HepG2 (cell line): ENCODE results near the gene BMF. TPM values are rescaled to one million over a fixed set of nuclear protein-coding genes. Genes with fewer than 3 reads are reported as not detected.

Source experiments
- ATAC-seq: fragments of 200-7000 bp; cut with Tn5 transposase; 3 replicates; pipeline ENCODE4 v1.9.1; 2020; ENCODE audit warnings: mild to moderate bottlenecking, moderate library complexity
- BruUV-seq: library from RNA; stranded (reverse); fragments of 400-500 nt; replicated peaks from 2 replicates; lab custom pipeline; 2021; lab: Mats Ljungman, UMichigan
- CTCF ChIA-PET: fragments of 300-600 bp; formaldehyde crosslinking; extraction: SDS; loops from one replicate; lab custom pipeline; 2021; ENCODE audit warnings: low total read pairs, inconsistent platforms, low intra/inter-chr PET ratio; lab: Yijun Ruan, JAX
- POLR2A ChIA-PET: fragments of 350-600 bp; sonication (Branson Sonifier 250); formaldehyde crosslinking; loops from one replicate; lab custom pipeline; 2020; ENCODE audit warnings: antibody characterized with exemption, inconsistent platforms; lab: Yijun Ruan, JAX
- DNase-seq: peaks from one replicate; pipeline ENCODE4 v3.0.0-alpha.2; 2015; ENCODE audit warnings: low spot score
- FAIRE-seq: peaks from 3 replicates; lab custom pipeline; 2011; peaks lifted over from hg19 to GRCh38; lab: Jason Lieb, UNC
- H2AFZ ChIP-seq: one replicate; pipeline ENCODE4 v1.6.1; 2011; ENCODE audit warnings: low read length, inconsistent platforms
- H3K27ac ChIP-seq: fragments of 300-600 bp; 3 replicates; pipeline ENCODE4 v1.8.0; 2011; ENCODE audit warnings: mixed run types, mild to moderate bottlenecking, mixed read lengths, low read length, inconsistent platforms; ENCODE audit not compliant: insufficient read depth; ENCODE audit errors: extremely low read length
- H3K27me3 ChIP-seq, 2 experiments: fragments of 200-600 bp in 1 of 2; 2 replicates in 1 of 2; 3 replicates in 1 of 2; pipeline versions ENCODE4 v1.6.0 to v1.8.0; 2011; ENCODE audit warnings: low read length in 2 of 2, mild to moderate bottlenecking in 2 of 2, moderate library complexity in 2 of 2, inconsistent platforms in 1 of 2; ENCODE audit not compliant: insufficient read depth in 2 of 2, control insufficient read depth in 1 of 2
- H3K36me3 ChIP-seq, 2 experiments: fragments of 200-600 bp in 1 of 2; replicated peaks in 1 of 2; 2 replicates in 1 of 2; 3 replicates in 1 of 2; pipeline versions ENCODE4 v1.5.1 to v1.8.0; 2011; ENCODE audit warnings: low read length in 2 of 2, inconsistent platforms in 1 of 2; ENCODE audit not compliant: insufficient read depth in 2 of 2, control insufficient read depth in 1 of 2
- H3K4me1 ChIP-seq: 2 replicates; pipeline ENCODE4 v1.5.1; 2012; ENCODE audit warnings: low read length, inconsistent platforms; ENCODE audit not compliant: insufficient read depth
- H3K4me2 ChIP-seq: 2 replicates; pipeline ENCODE4 v1.6.0; 2011; ENCODE audit warnings: low read depth, low read length, inconsistent platforms
- H3K4me3 ChIP-seq, 3 experiments: fragments of 200-600 bp in 1 of 3; sonication (generic), shearing (Covaris generic) in 1 of 3; replicated peaks in 1 of 3; 2 replicates each; pipeline ENCODE4 v1.5.1; 2011 to 2016; ENCODE audit warnings: low read length in 3 of 3, inconsistent platforms in 2 of 3, low read depth in 2 of 3, mild to moderate bottlenecking in 2 of 3, control low read depth in 1 of 3, mixed read lengths in 1 of 3; ENCODE audit not compliant: insufficient read depth in 1 of 3
- H3K79me2 ChIP-seq: one replicate; pipeline ENCODE4 v1.6.1; 2011; ENCODE audit warnings: low read length, inconsistent platforms; ENCODE audit not compliant: insufficient read depth
- H3K9ac ChIP-seq: 2 replicates; pipeline ENCODE4 v1.6.0; 2011; ENCODE audit warnings: mild to moderate bottlenecking, low read depth, low read length, inconsistent platforms; ENCODE audit not compliant: insufficient read depth
- H3K9me3 ChIP-seq: 2 replicates; pipeline ENCODE4 v1.5.1; 2012; ENCODE audit warnings: mild to moderate bottlenecking, low read length
- H4K20me1 ChIP-seq: 2 replicates; pipeline ENCODE4 v1.6.0; 2011; ENCODE audit warnings: inconsistent platforms, mild to moderate bottlenecking, low read length, moderate library complexity; ENCODE audit not compliant: insufficient read depth
- DRAP1 ChIP-seq: IDR thresholded peaks from 2 replicates; pipeline ENCODE4 v1.6.1; 2016; ENCODE audit warnings: missing genetic modification reagents, missing compliant biosample characterization
- KLF15 ChIP-seq: sonication (generic); formaldehyde crosslinking; IDR thresholded peaks from 2 replicates; pipeline ENCODE4 v1.8.1; 2023; ENCODE audit warnings: borderline replicate concordance, mild to moderate bottlenecking, inconsistent platforms, missing genetic modification reagents, mixed read lengths
- MYPOP ChIP-seq: sonication (generic); formaldehyde crosslinking; IDR thresholded peaks from 2 replicates; pipeline ENCODE4 v1.8.1; 2023; ENCODE audit warnings: mild to moderate bottlenecking, moderate library complexity, missing genetic modification reagents
- NFE2L1 ChIP-seq: sonication (generic); formaldehyde crosslinking; IDR thresholded peaks from 2 replicates; pipeline ENCODE4 v1.4.0; 2020; ENCODE audit warnings: missing genetic modification reagents, mild to moderate bottlenecking, borderline replicate concordance
- NR0B2 ChIP-seq: sonication (generic); formaldehyde crosslinking; IDR thresholded peaks from 2 replicates; pipeline ENCODE4 v1.4.0; 2020; ENCODE audit warnings: mild to moderate bottlenecking, missing genetic modification reagents
- POLR2AphosphoS2 ChIP-seq: IDR thresholded peaks from 2 replicates; pipeline ENCODE4 v1.6.1; 2011; ENCODE audit warnings: low read depth, low read length, improper control_type of control experiment
- RBM39 ChIP-seq: fragments of 200-400 bp; formaldehyde crosslinking; IDR thresholded peaks from one replicate; pipeline ENCODE4 v1.6.1; 2018; ENCODE audit warnings: antibody characterized with exemption, mild to moderate bottlenecking, low read depth, low read length; ENCODE audit not compliant: poor library complexity, severe bottlenecking
- XRCC5 ChIP-seq: fragments of 200-400 bp; formaldehyde crosslinking; optimal IDR thresholded peaks from 2 replicates; pipeline ENCODE3; 2017; ENCODE audit warnings: mild to moderate bottlenecking, low read length
- ZNF180 ChIP-seq: sonication (generic); formaldehyde crosslinking; IDR thresholded peaks from 2 replicates; pipeline ENCODE4 v1.4.0; 2020; ENCODE audit warnings: low read depth, missing genetic modification reagents, borderline replicate concordance
- ZNF407 ChIP-seq: sonication (generic); formaldehyde crosslinking; IDR thresholded peaks from one replicate; pipeline ENCODE4 v1.5.1; 2020; ENCODE audit warnings: mild to moderate bottlenecking, missing genetic modification reagents; ENCODE audit errors: not compliant biosample characterization
- ZNF580 ChIP-seq: IDR thresholded peaks from 2 replicates; pipeline ENCODE4 v1.6.1; 2016; ENCODE audit warnings: low read depth, borderline replicate concordance
- ZNF737 ChIP-seq: sonication (generic); formaldehyde crosslinking; IDR thresholded peaks from 2 replicates; pipeline ENCODE4 v1.5.0; 2020; ENCODE audit warnings: missing genetic modification reagents, mild to moderate bottlenecking, borderline replicate concordance
- WGBS: methylation state at CpG from one replicate; pipeline ENCODE4 v1.1.6; 2017; ENCODE audit warnings: low lambda C conversion rate; 5-methylcytosine and 5-hydroxymethylcytosine counted together
- in situ Hi-C: cut with HindIII; loops from 2 replicates; pipeline ENCODE4 v1.10.0; 2017; ENCODE audit warnings: low pct_unique_long_range_greater_than_20kb; ENCODE audit not compliant: extremely low pct_ligation_motif_present
- intact Hi-C: fragments of 100-400 bp; cut with micrococcal nuclease; formaldehyde crosslinking; loops from one replicate; pipeline ENCODE4 v1.10.0; 2022; ENCODE audit not compliant: unreplicated experiment
- polyA plus RNA-seq, 8 experiments: library from polyadenylated mRNA; depleted of rRNA in 3 of 8; stranded (reverse) in 7 of 8; unstranded in 1 of 8; fragments of >200 nt; fragmentation: Illumina TruSeq in 4 of 8; extraction: Trizol in 4 of 8; gene quantifications; 2 replicates each; pipeline versions ENCODE4 v1.2.1 to v1.2.3, GENCODE V29; 2011 to 2016; ENCODE audit warnings: low read depth in 4 of 8, missing spikeins in 1 of 8, mixed read lengths in 1 of 8; ENCODE audit not compliant: insufficient read depth in 1 of 8
- total RNA-seq, 5 experiments: library from RNA; depleted of rRNA; stranded (reverse); fragments of >200 nt; fragmentation: Illumina TruSeq; extraction: Trizol; gene quantifications; 2 replicates each; pipeline ENCODE4 v1.2.3, GENCODE V29; 2016; ENCODE audit warnings: low read depth in 1 of 5

BMF gene
- total and polyA plus RNA-seq, 2 of the 13 experiments (the other 11 are each of a cell fraction or from before 2014, with no cell fraction given): 8.7 to 15.9 TPM

GRCh38 chr15:40146037-40146436, 37.4 kb upstream of the BMF start:
- ChIA-PET POLR2A (no interaction called here), CTCF (no interaction called here)
- H3K79me2 ChIP-seq: no peaks in the 10 kb centered on the region
- ATAC-seq: no peak
- no peak for FAIRE-seq
- no TSS peak for BruUV-seq
- no peak overlapping the region for H3K9ac ChIP-seq
- peaks cover 2 to 28% of the 10 kb centered on the region in 2 experiments; a peak in 3 of 5 replicates for H3K27me3 ChIP-seq
- H3K4me1 ChIP-seq: peaks cover 19% of the 10 kb centered on the region
- WGBS: 26% methylated on average over 4 of the region's 4 CpGs
- no peak overlapping the region for H2AFZ ChIP-seq
- no peak overlapping the region for H3K27ac ChIP-seq
- H4K20me1 ChIP-seq: no peaks in the 10 kb centered on the region
- H3K4me2 ChIP-seq: no peak overlapping the region
- DNase-seq: no peak
- H3K36me3 ChIP-seq: no peaks in the 10 kb centered on the region
- intact Hi-C loops: no loop called here
- no peaks in the 10 kb centered on the region for H3K9me3 ChIP-seq
- in situ Hi-C loops: no loop called here
- no peak overlapping the region for H3K4me3 ChIP-seq
- TF ChIP-seq ZNF737 (CRISPR knock-in tag) (no peak), XRCC5 (no peak), DRAP1 (CRISPR knock-in tag) (no peak), NR0B2 (CRISPR knock-in tag) (no peak), POLR2AphosphoS2 (no peak), ZNF407 (no peak), ZNF580 (no peak), KLF15 (CRISPR knock-in tag) (no peak), RBM39 (no peak), ZNF180 (CRISPR knock-in tag) (no peak), MYPOP (no peak), NFE2L1 (CRISPR knock-in tag) (no peak)
